Activated naive CD8-positive, alpha-beta T cell treated with anti-CD3 and anti-CD28 coated beads for 36 hours (primary cell): ENCODE results near the gene KCNK3. TPM values are rescaled to one million over a fixed set of nuclear protein-coding genes. Genes with fewer than 3 reads are reported as not detected.

Experiments used
- DNase-seq: peaks from one replicate; pipeline ENCODE4 v3.0.0; 2021
- H3K27ac Mint-ChIP-seq: one replicate; pipeline ENCODE4 v1.8.0; 2022; ENCODE audit warnings: mild to moderate bottlenecking, moderate library complexity, mixed read lengths
- H3K27me3 Mint-ChIP-seq: one replicate; pipeline ENCODE4 v1.8.0; 2022; ENCODE audit warnings: mild to moderate bottlenecking, mixed read lengths
- H3K36me3 Mint-ChIP-seq: one replicate; pipeline ENCODE4 v1.8.0; 2021; ENCODE audit warnings: mild to moderate bottlenecking, mixed read lengths
- H3K4me1 Mint-ChIP-seq: one replicate; pipeline ENCODE4 v1.8.0; 2021; ENCODE audit warnings: mixed read lengths
- H3K4me3 Mint-ChIP-seq: one replicate; pipeline ENCODE4 v1.8.0; 2022; ENCODE audit warnings: mild to moderate bottlenecking, moderate library complexity, mixed read lengths
- H3K9me3 Mint-ChIP-seq: one replicate; pipeline ENCODE4 v1.8.0; 2022; ENCODE audit warnings: mixed read lengths
- total RNA-seq, 2 experiments: library from RNA; stranded (reverse); gene quantifications; one replicate each; pipeline ENCODE4 v1.2.3, GENCODE V29; 2021

Gene KCNK3
- total RNA-seq, 2 experiments from 2014 or later: not detected

DNA sequence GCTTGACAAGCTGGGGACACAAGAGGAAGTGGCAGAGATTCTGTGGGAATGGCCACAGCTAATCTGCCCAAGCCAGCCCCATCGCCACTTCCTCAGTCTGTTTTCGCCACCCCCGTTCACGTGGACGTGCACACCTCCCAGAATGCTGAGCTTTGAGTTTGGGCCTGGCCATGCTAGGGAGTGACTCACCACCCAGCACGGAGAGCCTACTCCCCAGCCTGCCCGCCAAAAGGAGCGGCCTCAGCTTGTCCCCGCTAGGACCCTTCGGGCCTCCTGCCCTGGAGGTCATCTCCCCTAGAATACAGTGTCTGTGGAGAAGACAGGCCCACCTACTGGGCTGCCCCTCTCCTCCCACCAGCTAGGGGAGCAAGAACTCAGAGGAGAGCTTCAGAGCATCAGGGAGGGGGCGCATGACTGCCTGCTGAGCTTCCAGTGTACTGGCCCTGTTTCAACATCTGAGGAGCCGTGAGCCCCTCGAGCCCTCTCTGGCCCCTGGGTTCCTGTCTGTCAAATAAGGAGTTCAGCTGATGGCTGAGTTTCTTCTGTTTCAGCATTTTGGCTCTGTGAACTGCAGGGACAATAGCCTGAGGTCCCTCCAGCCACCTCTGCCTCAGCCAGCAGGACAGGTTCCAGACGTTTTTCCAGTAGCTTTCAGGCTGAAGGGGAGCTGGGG is 76.7 kb downstream of the KCNK3 start:
- DNase-seq: no peak
- Mint-ChIP-seq H3K27ac (no peak overlapping the region), H3K36me3 (peaks cover 5% of the 10 kb centered on the region), H3K9me3 (no peaks in the 10 kb centered on the region), H3K4me1 (peaks cover 51% of the 10 kb centered on the region), H3K4me3 (no peak overlapping the region), H3K27me3 (no peaks in the 10 kb centered on the region)

DNA sequence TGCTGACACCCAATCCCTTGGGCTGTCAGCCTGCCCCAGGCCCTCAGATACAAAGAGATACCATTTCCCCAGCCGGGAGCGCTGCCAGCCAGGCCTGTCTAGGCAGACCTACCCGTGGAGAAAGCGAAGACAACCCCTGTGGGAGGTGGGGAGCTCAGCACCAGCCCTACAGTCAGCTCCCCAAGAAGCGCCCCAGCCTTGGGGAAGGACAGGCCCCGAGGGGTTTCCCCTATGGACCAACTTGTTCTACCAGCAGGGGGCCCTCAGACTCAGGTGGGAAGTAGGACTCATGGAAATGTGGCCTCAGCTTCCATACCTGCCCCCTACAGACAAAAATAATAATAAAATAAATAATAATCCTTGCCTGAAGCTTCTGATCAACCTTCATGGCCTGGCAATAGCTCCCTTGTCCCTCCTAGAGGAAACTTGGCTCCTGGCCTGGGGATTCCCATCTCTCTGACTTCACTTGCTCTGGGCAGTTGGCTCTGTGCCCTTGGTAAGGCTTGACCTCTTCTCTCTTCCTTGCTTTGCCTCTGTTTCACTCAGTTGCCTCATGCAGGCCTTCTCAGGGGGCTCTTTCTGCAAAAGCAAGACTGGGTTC is 78.6 kb downstream of the KCNK3 start:
- Mint-ChIP-seq H3K4me1 (peaks cover 39% of the 10 kb centered on the region), H3K27ac (no peak overlapping the region), H3K4me3 (peak overlapping the region; percentile 1), H3K36me3 (peaks cover 5% of the 10 kb centered on the region), H3K27me3 (no peaks in the 10 kb centered on the region), H3K9me3 (no peaks in the 10 kb centered on the region)
- peak; percentile 32 for DNase-seq

GRCh38 chr2:26772064-26773001 is 79.8 kb downstream of the KCNK3 start:
- no peaks in the 10 kb centered on the region for H3K9me3 Mint-ChIP-seq
- peak overlapping the region; percentile 36 for H3K27ac Mint-ChIP-seq
- H3K36me3 Mint-ChIP-seq: peaks cover 5% of the 10 kb centered on the region
- H3K27me3 Mint-ChIP-seq: no peaks in the 10 kb centered on the region
- DNase-seq: no peak
- H3K4me3 Mint-ChIP-seq: peak overlapping the region; percentile 8
- peaks cover 34% of the 10 kb centered on the region for H3K4me1 Mint-ChIP-seq

DNA sequence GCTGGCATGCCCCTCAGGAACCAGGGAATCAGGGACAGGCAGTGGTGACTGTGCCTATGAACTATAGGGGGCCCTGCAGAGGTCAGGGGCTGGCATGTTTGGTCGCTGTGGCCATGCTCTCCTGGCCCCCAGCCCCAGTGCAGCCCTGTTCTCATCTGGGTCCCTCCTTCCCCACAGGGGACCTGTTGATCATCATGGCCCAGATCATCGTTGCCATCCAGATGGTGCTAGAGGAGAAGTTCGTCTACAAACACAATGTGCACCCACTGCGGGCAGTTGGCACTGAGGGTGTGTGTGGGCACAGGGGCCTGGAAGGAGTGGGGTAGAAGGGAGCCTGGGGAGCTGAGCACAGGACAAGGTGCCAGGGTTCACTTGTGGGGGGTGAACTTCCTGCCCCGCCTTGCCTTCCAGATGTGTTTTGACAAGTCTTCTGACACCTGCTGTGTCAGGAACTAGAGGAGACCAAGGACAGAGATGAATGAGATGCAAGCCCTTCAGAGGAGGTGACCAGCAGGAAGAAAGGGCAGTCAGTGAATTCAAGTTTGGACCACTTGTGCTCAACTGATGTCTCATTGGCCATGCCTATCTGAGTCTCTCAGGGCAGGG is 83.8 kb downstream of the KCNK3 start:
- H3K4me3 Mint-ChIP-seq: no peak overlapping the region
- no peak overlapping the region for H3K27ac Mint-ChIP-seq
- H3K36me3 Mint-ChIP-seq: peaks cover 11% of the 10 kb centered on the region
- H3K9me3 Mint-ChIP-seq: no peaks in the 10 kb centered on the region
- H3K4me1 Mint-ChIP-seq: peaks cover 16% of the 10 kb centered on the region
- H3K27me3 Mint-ChIP-seq: no peaks in the 10 kb centered on the region
- DNase-seq: no peak

- Mint-ChIP-seq H3K27me3 (no peaks in the 10 kb centered on the region), H3K4me1 (peaks cover 3% of the 10 kb centered on the region), H3K4me3 (no peak overlapping the region), H3K27ac (no peak overlapping the region), H3K9me3 (no peaks in the 10 kb centered on the region), H3K36me3 (peaks cover 6% of the 10 kb centered on the region)
- no peak for DNase-seq
Measured at GRCh38 chr2:26778098-26778497, 85.6 kb downstream of the KCNK3 start.

- Mint-ChIP-seq H3K36me3 (peaks cover 6% of the 10 kb centered on the region), H3K27ac (no peak overlapping the region), H3K27me3 (no peaks in the 10 kb centered on the region), H3K4me3 (no peak overlapping the region), H3K9me3 (no peaks in the 10 kb centered on the region), H3K4me1 (peaks cover 3% of the 10 kb centered on the region)
- no peak for DNase-seq
Measured at GRCh38 chr2:26778507-26778906, 86.0 kb downstream of the KCNK3 start.

GRCh38 chr2:26780203-26780760 is 87.8 kb downstream of the KCNK3 start:
- Mint-ChIP-seq H3K27ac (no peak overlapping the region), H3K27me3 (no peaks in the 10 kb centered on the region), H3K36me3 (peaks cover 6% of the 10 kb centered on the region), H3K4me3 (no peak overlapping the region), H3K4me1 (peaks cover 2% of the 10 kb centered on the region), H3K9me3 (no peaks in the 10 kb centered on the region)
- DNase-seq: no peak

Other genes with a start within 250 kb of the KCNK3 start
- 1 to 10 TPM in 1 of 2 experiments, under 1 TPM in 1; 0.74 to 1.1 TPM for gene OTOF, start 214.6 kb upstream of the KCNK3 start, total RNA-seq
- gene CIB4, start 51.4 kb upstream of the KCNK3 start, total RNA-seq: not detected
- gene SLC35F6, start 71.6 kb downstream of the KCNK3 start, total RNA-seq: 1 to 10 TPM; 6.3 TPM
- gene CENPA, start 93.3 kb downstream of the KCNK3 start, total RNA-seq: 10 to 100 TPM; 33.6 to 34.4 TPM
- gene DPYSL5, start 155.4 kb downstream of the KCNK3 start, total RNA-seq: not detected